ENCODE results near the gene TAF13. TPM values are rescaled to one million over a fixed set of nuclear protein-coding genes. Genes with fewer than 3 reads are reported as not detected.

TAF13 gene
- total RNA-seq, 4 donors from 2014 or later: 19.2 to 102 (median 25.9) TPM

DNA sequence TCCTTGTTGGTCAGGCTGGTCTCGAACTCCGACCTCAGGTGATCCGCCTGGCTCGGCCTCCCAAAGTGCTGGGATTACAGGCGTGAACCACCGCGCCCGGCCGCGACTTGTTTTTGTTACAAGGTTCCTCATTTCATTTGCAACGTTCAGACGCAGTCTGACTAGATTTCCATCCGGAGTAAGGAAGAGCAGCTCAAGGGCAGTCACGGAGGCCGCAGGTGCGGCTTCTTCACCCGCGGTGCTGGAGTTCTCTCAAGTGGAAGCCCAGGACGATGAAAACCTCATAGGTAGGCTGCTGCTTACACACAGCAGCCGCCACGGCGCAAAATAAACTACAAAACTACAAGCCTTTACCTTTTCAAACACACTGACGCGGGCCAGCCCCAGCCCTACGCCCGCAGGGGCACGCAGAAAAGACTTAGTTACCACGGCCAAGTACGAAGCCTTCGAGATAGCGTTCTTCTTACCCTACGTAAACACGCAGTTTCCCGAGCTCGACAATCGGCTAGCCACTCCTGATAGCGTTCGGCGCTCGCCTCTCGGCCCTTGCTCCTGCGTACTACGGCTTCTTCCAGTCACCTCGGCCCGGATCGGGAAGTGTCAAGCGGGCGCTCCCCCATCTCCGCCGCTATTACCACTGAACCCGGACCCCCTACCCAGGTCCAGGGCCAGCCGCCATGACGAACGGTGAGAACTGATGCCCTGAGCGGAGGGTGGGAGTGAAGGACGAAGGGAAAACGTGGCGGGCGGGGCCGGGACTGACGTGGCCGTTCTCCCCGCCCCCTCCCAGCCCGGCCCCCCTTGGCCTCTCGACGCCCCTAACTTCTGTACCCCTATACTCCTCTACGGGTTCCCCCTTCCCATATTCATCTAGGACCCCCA is 14.6 kb upstream of the TAF13 start, which contains the start of gene TMEM167B:
TSS of gene TMEM167B (plus strand) at position 569 of the 882 bp plus-strand sequence. CDS start at position 678, 109 bp downstream.
- TF ChIP-seq, protein P1, sequence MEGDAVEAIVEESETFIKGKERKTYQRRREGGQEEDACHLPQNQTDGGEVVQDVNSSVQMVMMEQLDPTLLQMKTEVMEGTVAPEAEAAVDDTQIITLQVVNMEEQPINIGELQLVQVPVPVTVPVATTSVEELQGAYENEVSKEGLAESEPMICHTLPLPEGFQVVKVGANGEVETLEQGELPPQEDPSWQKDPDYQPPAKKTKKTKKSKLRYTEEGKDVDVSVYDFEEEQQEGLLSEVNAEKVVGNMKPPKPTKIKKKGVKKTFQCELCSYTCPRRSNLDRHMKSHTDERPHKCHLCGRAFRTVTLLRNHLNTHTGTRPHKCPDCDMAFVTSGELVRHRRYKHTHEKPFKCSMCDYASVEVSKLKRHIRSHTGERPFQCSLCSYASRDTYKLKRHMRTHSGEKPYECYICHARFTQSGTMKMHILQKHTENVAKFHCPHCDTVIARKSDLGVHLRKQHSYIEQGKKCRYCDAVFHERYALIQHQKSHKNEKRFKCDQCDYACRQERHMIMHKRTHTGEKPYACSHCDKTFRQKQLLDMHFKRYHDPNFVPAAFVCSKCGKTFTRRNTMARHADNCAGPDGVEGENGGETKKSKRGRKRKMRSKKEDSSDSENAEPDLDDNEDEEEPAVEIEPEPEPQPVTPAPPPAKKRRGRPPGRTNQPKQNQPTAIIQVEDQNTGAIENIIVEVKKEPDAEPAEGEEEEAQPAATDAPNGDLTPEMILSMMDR (IDR thresholded peaks at IDR 0.05; ENCODE audit: low read depth): no peak

DNA sequence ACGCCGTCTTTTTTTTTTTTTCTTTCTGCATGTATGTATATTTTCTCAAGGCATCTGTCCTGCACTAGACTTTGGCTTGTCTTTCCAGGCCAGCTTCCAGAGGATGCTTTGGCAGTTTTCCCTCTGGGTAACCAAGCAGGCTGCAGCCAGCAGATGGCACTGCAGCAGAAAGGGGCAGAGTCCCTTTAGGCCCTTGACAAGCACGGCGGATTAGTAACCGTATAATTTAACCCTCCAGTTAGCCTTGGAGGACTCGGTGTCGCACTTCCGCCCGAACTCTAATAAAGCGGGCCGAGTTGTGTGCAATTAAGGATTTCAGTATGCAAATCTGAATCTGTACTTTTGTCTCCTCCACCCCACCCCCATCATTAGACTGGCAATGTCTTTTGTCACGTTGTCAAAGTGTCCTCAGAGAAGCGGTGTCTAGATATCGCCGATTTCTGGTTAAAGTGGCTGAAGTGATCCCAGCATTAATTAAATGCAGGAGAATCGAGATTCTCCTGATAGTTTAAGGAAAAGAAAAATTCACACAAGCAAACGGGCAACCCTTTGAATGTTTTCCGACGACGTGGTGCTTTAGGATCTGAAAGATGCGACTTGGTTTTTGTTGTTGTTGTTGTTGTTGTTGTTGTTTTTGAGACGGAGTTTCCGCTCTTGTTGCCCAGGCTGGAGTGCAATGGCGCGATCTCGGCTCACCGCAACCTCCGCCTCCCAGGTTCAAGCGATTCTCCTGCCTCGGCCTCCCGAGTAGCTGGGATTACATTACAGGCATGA is 13.6 kb upstream of the TAF13 start:
- TF ChIP-seq, protein P1 (IDR thresholded peaks at IDR 0.05; ENCODE audit: low read depth): no peak

DNA sequence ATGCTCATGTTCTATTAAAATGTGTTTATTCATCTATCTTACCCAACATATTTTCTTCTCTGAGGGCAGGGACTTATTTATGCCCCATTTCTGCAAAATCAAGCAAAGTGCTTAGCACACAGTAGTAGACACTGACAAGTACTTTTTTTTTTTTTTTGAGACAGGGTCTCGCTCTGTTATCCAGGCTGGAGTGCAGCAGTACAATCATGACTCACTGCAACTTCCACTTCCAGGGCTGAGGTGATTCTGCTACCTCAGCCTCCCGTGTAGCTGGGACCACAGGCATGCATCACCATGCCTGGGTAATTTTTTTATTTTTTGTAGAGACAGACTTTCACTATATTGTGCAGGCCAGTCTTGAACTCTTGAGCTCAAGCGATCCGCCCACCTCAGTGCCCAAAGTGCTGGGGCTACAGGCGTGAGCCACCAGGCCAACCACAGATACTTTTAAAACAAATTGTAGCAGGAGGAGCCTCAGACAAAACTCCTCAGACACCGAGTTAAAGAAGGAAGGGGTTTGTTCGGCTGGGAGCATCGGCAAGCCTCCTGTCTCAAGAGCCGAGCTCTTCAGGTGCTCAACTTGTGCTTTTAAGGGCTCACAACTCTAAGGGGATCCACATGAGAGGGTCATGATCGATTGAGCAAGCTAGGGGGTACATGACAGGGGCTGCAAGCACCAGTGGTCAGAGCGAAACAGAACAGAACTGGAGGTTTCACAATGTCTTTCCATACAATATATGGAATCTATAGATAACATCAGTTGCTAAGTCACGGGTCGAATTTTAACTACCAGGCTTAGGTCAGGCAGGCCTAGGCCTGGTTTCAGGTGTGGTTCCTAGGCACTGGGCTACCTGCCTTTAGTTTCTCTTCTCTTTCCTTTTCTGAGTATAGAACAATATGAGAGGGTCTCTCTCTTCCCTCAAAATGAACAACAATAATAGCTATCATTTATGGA is 9.0 kb upstream of the TAF13 start:
- TF ChIP-seq, protein P1 (IDR thresholded peaks at IDR 0.05; ENCODE audit: low read depth): no peak

DNA sequence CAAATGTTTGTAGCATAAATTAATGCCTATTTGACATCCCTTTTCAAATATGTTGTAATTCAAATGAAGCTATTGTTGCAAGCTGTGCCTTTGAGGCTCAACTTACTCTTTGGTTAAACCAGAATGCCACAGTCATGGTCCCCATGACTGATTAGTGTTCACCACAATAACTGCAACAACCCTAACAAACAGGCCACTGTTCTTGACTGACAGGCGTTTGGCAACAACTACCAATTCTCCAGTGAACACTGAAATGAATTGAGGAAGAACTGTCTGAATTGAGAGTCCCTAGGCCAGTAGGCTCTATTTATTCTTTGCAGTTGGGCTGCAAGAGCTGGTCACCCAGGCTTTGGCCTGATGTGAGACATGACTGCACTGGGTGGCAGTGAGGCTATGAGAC is 8.1 kb upstream of the TAF13 start:
- TF ChIP-seq, protein P1 (IDR thresholded peaks at IDR 0.05; ENCODE audit: low read depth): no peak

DNA sequence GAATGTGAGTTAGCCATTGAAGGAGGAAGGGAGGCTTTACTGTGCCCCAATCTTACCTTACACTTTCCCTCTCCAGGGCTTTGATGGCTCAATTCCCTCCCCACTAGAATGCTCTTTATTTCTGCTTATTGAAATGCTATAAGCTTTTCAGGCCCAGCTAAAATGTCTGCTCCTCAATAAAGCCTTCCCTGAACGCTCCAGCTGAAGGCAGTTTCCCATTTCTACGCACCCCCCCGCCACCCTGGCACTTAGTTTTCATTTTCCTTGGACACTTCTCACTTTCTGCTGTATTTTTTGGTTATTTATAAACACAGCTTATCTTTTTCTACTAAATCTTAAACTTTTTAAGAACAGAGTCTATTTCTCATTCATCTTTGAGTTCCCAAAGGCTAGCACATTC is 7.7 kb upstream of the TAF13 start:
- TF ChIP-seq, protein P1 (IDR thresholded peaks at IDR 0.05; ENCODE audit: low read depth): no peak

DNA sequence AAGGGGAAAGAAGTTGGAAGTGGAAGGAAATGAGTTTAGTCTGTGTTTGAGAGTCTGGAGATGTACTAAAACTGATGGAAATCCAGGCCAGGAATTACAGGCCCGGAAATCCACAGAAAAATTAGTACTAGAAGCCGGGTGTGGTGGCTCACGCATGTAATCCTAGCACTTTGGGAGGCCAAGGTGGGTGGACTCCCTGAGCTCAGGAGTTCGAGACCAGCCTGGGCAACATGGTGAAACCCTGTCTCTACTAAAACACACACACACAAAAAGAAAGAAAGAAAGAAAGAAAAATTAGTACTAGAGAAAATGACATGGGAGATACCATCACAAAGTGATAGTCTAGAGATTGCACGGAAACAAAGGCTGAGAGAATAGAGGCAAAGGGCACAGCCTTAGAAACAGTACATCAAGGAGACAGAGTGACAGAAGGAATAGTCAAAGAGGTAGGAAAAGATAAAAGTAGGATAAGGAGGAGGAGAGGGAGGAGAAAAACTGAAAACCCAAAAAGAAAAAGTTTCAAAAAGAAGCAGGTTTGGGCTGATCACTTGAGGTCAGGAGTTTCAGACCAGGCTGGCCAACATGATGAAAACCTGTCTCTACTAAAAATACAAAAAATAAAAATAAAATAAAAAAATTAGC is 4.8 kb upstream of the TAF13 start:
- TF ChIP-seq, protein P1 (IDR thresholded peaks at IDR 0.05; ENCODE audit: low read depth): no peak
